Coronary artery (tissue), 2 donors: ENCODE data around the gene RBM26.

Experiments
- DNase-seq: peaks from one replicate; pipeline ENCODE4 v3.0.0-alpha.2; 2017; ENCODE audit warnings: low spot score
- H3K27ac ChIP-seq, 2 donors: fragments of 200-600 bp; sonication (generic); one replicate each; pipeline ENCODE4 v1.5.1; 2016 to 2019
- H3K4me3 ChIP-seq: fragments of 200-600 bp; sonication (generic); 2 replicates; pipeline ENCODE4 v1.5.1; 2016; ENCODE audit warnings: mild to moderate bottlenecking, moderate library complexity
- TF ChIP-seq, protein P1 (sequence below): fragments of 200-600 bp; sonication (generic); IDR thresholded peaks from one replicate; pipeline ENCODE4 v1.5.1; 2019; ENCODE audit warnings: antibody characterized with exemption

The RBM26 gene

GRCh38 chr13:79349011-79349410 is 57.0 kb downstream of the RBM26 start:
- Histone ChIP-seq H3K4me3 (no peak overlapping the region), H3K27ac (no peak overlapping the region)
- TF ChIP-seq, protein P1, sequence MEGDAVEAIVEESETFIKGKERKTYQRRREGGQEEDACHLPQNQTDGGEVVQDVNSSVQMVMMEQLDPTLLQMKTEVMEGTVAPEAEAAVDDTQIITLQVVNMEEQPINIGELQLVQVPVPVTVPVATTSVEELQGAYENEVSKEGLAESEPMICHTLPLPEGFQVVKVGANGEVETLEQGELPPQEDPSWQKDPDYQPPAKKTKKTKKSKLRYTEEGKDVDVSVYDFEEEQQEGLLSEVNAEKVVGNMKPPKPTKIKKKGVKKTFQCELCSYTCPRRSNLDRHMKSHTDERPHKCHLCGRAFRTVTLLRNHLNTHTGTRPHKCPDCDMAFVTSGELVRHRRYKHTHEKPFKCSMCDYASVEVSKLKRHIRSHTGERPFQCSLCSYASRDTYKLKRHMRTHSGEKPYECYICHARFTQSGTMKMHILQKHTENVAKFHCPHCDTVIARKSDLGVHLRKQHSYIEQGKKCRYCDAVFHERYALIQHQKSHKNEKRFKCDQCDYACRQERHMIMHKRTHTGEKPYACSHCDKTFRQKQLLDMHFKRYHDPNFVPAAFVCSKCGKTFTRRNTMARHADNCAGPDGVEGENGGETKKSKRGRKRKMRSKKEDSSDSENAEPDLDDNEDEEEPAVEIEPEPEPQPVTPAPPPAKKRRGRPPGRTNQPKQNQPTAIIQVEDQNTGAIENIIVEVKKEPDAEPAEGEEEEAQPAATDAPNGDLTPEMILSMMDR: no peak
- no peak for DNase-seq

DNA sequence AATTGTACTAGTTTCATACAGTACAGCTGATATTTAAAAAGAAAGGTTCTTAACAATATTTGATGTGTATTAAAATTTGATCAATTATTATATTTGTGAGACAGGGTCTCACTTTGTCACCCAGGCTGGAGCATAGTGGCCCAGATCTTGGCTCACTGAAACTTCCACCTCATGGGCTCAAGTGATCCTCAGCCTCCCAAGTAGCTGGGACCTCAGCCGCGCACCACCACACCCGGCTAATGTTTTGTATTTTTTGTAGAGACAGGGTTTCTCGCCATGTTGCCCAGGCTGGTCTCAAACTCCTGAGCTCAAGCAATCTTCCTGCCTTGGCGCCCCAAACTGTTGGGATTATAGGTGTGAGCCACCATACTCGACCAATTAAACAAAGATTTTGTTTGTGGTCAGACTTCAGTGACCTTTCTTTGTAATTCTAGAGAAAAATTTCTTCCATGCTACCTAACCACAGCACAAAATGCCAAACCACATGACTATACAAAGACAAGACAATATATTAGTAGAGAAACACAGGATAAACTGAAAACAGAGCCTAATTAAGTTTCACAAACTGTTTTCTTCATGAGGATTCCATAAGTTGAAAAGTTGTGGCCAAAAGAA is 59.6 kb downstream of the RBM26 start:
- no peak for DNase-seq
- no peak overlapping the region for H3K27ac ChIP-seq
- TF ChIP-seq, protein P1: no peak

DNA sequence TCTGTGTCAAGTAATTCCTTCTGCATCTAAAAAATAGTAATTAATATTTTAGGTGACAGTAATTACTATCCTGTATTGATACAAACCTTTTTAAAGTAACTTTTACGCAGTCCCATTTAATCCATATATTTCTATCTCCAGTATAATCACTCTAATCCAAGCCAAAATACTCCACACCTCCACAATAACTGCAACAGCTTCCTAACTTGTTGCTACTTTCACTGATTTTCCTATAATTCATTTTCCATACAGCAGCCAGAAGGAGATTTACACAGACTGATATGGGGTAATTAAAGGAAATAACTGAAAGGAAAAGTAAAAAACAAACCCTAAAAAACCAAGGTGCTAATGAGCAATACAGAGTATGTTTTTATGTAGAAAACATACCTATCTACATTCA is 64.9 kb downstream of the RBM26 start:
- H3K27ac ChIP-seq: no peak overlapping the region
- TF ChIP-seq, protein P1: no peak
- no peak overlapping the region for H3K4me3 ChIP-seq
- no peak for DNase-seq

More for the DNA sequence above, 59.6 kb downstream of the RBM26 start:
- H3K4me3 ChIP-seq: no peak overlapping the region

DNA sequence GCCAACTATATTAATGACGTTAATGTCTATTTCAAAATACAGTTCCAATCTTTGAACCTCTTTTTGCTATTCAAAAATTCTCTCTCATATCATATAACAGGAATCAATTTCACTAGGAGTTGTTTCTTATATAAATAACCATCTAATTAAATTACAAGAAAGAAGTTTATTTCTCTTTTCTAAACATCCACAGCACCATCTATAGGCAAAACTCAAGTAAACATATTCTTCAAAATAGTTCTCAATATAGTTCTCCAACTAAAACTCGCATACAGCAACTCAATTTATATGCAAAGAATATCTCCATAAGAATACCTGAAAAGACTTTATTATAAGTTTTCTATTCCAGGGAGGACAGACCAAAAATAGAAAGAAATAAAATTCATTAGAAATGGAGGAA is 65.6 kb downstream of the RBM26 start:
- Histone ChIP-seq H3K4me3 (no peak overlapping the region), H3K27ac (no peak overlapping the region)
- TF ChIP-seq, protein P1: no peak
- no peak for DNase-seq

DNA sequence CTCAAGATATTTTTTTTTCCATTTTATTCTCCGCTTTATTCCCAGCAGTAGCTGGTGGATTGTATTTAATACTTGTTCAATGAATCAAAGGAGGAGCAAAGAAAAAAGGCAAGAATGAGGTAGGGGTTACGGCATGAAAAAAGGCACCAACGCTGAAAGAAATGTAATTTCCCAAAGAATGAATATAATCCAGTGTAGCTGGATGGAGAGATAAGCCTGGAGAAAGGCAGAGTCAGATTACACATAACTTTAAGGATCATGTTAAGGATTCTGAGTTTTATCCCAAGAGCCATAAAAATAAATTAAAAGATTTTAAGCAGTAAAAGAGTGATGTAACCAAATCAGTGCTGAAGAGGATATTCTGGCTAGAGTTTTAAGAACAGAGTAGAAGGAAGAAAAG is 67.7 kb downstream of the RBM26 start:
- TF ChIP-seq, protein P1: no peak
- Histone ChIP-seq H3K4me3 (no peak overlapping the region), H3K27ac (no peak overlapping the region)
- no peak for DNase-seq

DNA sequence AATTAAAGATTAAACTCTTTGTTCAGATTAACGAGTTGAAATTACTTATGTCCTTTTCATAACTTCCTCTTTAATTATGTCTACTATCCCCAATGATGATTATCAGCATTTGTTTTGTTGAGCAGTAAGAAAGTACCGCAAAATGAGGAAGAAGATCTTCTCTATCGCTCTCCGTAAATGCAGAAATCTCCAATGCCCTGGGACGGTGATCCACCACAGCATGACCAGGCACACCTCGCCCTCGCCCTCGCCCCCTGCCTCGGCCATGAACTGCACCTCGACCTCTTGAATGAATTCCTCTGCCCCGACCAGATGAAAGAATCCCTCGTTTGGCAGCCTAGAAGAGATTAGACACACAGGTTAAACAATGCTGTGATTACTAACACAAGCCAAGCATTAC is 69.1 kb downstream of the RBM26 start:
- Histone ChIP-seq H3K27ac (no peak overlapping the region), H3K4me3 (no peak overlapping the region)
- TF ChIP-seq, protein P1: no peak
- DNase-seq: no peak

GRCh38 chr13:79328510-79328909 is 77.5 kb downstream of the RBM26 start:
- TF ChIP-seq, protein P1: no peak

More at GRCh38 chr13:79328510-79328909, 77.5 kb downstream of the RBM26 start:
- Histone ChIP-seq H3K27ac (no peak overlapping the region), H3K4me3 (no peak overlapping the region)
- DNase-seq: no peak
